ENCODE measurements around the gene MRC2. TPM values are rescaled to one million over a fixed set of nuclear protein-coding genes. Genes with fewer than 3 reads are reported as not detected.

MRC2 gene
- polyA plus RNA-seq, 1 experiment = 271 TPM

DNA sequence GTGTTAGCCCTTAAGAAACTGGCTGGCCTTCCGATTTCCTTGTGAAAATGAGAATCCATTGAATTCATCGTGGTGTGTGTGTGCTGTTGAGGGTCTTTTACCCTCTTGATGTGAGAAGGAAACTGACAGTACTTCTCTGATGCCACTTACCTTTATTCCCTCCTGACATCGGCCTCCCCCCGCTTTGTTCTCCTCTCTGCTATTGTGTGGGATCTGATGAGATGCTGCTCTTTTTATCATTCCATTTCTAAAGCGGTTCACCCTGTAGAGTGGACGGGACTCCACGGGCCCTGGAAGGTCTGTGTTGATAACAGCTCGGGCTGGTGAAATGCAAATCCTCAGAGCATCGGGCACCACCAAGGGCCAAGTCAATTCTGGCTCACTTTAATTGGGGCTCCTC is 110.8 kb downstream of the MRC2 start:
- TF ChIP-seq, protein P1, sequence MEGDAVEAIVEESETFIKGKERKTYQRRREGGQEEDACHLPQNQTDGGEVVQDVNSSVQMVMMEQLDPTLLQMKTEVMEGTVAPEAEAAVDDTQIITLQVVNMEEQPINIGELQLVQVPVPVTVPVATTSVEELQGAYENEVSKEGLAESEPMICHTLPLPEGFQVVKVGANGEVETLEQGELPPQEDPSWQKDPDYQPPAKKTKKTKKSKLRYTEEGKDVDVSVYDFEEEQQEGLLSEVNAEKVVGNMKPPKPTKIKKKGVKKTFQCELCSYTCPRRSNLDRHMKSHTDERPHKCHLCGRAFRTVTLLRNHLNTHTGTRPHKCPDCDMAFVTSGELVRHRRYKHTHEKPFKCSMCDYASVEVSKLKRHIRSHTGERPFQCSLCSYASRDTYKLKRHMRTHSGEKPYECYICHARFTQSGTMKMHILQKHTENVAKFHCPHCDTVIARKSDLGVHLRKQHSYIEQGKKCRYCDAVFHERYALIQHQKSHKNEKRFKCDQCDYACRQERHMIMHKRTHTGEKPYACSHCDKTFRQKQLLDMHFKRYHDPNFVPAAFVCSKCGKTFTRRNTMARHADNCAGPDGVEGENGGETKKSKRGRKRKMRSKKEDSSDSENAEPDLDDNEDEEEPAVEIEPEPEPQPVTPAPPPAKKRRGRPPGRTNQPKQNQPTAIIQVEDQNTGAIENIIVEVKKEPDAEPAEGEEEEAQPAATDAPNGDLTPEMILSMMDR (IDR thresholded peaks at IDR 0.05; ENCODE audit: insufficient read depth, low read depth, low read length) = no peak
- no peak for DNase-seq (ENCODE audit: low read depth)
- POLR2A ChIA-PET = no interaction called here
- Histone ChIP-seq H3K4me3 (ENCODE audit: low read depth, low read length) (no peak overlapping the region), H3K36me3 (ENCODE audit: control insufficient read depth, insufficient read depth, low read length) (no peaks in the 10 kb centered on the region), H3K27me3 (ENCODE audit: control insufficient read depth, insufficient read depth, low read length) (no peaks in the 10 kb centered on the region)
- CTCF ChIA-PET = interaction anchor here (2.0 kb wide), 1 partner anchor 10 kb away, joined by 6 read pairs; no protein-coding TSS in a partner anchor

DNA sequence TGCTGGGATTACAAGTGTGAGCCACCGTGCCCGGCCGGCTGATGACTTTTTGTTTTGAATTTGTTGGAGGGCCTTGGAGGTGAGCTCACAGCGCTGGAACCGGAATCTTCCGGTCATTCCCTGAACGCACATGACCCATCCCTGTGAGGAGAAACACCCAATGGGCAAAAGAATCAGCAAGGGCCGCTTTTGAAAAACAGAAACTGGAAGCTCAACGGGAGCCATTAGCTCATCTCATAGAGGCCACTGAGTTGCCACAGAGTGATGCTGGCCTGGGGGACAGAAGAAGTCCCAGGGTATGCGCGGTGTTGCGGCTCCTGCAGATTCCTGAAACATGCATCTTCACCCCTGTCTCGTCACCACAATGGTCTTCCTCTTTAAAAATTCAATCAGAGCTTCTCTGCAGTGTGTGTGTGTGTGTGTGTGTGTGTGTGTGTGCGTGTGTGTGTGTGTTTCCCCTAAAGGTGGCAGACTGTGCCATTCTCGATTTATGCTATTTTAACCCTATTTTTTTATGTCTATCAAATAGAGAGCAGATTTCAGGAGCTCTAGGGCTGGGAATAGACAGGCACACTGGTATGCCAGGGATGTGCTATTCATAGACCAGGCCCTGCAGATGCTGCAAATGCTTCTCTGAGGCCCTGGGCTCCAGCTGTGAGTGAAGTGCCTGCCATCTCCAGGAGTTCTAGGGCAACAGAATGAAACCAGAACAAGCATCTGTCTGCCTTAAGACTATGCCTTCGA is 112.3 kb downstream of the MRC2 start:
- POLR2A ChIA-PET = interaction anchor here (0.7 kb wide), 1 partner anchor 52 kb away, joined by 12 read pairs; no protein-coding TSS in a partner anchor
- DNase-seq (ENCODE audit: low read depth) = peak; percentile 41
- CTCF ChIA-PET = interaction anchor here (0.6 to 2.0 kb wide), 7 partner anchors 11 to 879 kb away, joined by 3 to 6 read pairs (median 3); no protein-coding TSS in a partner anchor
- Histone ChIP-seq H3K4me3 (ENCODE audit: low read depth, low read length) (no peak overlapping the region), H3K27me3 (ENCODE audit: control insufficient read depth, insufficient read depth, low read length) (no peaks in the 10 kb centered on the region), H3K36me3 (ENCODE audit: control insufficient read depth, insufficient read depth, low read length) (no peaks in the 10 kb centered on the region)
- TF ChIP-seq, protein P1 (IDR thresholded peaks at IDR 0.05; ENCODE audit: insufficient read depth, low read depth, low read length) = 0 out of 2 replicates have a peak, but pooled peaks have one; percentile 2

DNA sequence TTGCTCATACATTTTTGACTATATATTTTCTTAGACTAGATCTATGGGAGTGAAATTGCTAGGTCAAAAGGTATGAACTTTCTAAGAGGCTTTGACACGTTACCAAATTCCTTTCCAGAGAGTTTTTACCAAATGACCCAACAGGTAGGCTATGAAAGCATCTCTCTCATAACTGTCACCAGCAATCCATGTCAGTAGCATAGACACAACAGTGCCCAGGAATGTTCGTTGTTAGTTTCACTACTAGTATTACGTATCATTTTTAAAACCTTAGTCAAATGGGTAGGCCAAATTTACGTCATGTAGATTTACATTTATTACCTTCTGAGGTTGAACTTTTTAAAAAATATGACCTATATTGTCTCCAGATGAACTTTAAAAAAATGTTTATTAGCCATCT is 113.8 kb downstream of the MRC2 start:
- DNase-seq (ENCODE audit: low read depth) = no peak
- Histone ChIP-seq H3K27me3 (ENCODE audit: control insufficient read depth, insufficient read depth, low read length) (no peaks in the 10 kb centered on the region), H3K4me3 (ENCODE audit: low read depth, low read length) (no peak overlapping the region), H3K36me3 (ENCODE audit: control insufficient read depth, insufficient read depth, low read length) (no peaks in the 10 kb centered on the region)
- POLR2A ChIA-PET = no interaction called here
- CTCF ChIA-PET = no interaction called here
- TF ChIP-seq, protein P1 (IDR thresholded peaks at IDR 0.05; ENCODE audit: insufficient read depth, low read depth, low read length) = no peak

Small RNA genes lying within 50 kb of the gene (small RNA-seq; reads per million reads assigned to genes)
- gene RF00019 (ENCODE audit: insufficient read length, low read depth, low replicate concordance) (not detected), gene RNU6-446P (ENCODE audit: insufficient read length, low read depth, low replicate concordance) (not detected)

Other genes with a start within 250 kb of the MRC2 start
- gene EFCAB3, start 247.1 kb upstream of the MRC2 start, polyA plus RNA-seq (2011; rRNA removed) = not detected in 2 replicates
- 9.9 and 14.6 TPM in 2 replicates for gene METTL2A, start 203.8 kb upstream of the MRC2 start, polyA plus RNA-seq (2011; rRNA removed)
- 47.3 and 68.9 TPM in 2 replicates for gene TLK2, start 148.8 kb upstream of the MRC2 start, polyA plus RNA-seq (2011; rRNA removed)
- gene MARCHF10, start 180.6 kb downstream of the MRC2 start, polyA plus RNA-seq (2011; rRNA removed) = 0.43 TPM in 2 replicates

All from BJ (cell line).